ENCODE results near the gene CRELD1. TPM values are rescaled to one million over a fixed set of nuclear protein-coding genes. Genes with fewer than 3 reads are reported as not detected.

The CRELD1 gene
- total and polyA plus RNA-seq, 2 of the 13 experiments (the other 11 are each of a cell fraction or from before 2014, with no cell fraction given) = 27.1 to 61.9 TPM

DNA sequence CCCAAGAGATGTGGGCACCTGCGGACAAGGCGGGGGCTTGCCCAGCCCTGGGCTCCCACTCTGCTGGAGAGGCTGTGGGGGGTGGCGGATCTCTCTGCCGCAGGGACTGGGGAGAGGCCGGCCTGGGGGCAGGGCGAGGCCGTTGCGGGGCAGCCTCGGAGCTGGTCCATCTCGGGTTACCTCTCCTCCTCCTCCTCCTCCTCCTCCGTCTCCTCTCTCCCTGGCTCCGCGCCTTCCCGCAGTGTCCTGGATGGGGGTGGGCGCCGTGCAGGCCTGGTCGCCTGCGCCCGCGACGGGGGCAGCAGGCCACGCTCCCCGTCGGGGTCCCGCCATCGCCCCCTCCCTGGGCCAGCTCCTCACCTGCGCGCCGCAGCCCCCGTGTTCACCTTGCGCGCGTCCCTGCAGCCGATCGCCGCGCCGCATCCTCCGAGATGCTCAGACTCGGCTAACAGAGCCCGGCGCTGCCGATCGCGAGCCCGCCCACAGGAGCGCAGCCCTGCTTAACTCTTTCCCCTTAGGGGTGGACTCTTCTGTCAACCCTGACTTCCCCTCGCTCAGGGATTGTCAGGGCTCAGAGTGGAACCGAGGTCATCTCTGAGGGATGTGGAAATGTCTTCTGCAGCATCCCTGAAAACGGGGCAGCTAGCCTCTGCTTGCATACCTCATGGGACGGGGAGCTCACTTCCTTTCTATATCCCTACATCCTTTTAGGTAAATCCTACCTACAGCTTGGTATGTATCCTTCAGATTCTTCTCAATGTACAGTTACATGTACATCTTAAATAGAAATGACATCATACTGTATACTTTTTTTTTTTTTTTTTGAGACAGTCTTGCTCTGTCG is 18.6 kb downstream of the CRELD1 start, which contains the start of gene PRRT3 (continued):
- peak; percentile 12 for TF ChIP-seq ZFP36 (IDR thresholded peaks at IDR 0.05; ENCODE audit: borderline replicate concordance, low read depth, low read length, partially characterized antibody)
- no peak for TF ChIP-seq STAG1 (CRISPR knock-in tag; IDR thresholded peaks at IDR 0.05)
- TF ChIP-seq ELF4 (CRISPR knock-in tag; IDR thresholded peaks at IDR 0.05; ENCODE audit: borderline replicate concordance) = no peak
- TF ChIP-seq ZFP36L1 (CRISPR knock-in tag; IDR thresholded peaks at IDR 0.05) = no peak
- TF ChIP-seq, protein P1, sequence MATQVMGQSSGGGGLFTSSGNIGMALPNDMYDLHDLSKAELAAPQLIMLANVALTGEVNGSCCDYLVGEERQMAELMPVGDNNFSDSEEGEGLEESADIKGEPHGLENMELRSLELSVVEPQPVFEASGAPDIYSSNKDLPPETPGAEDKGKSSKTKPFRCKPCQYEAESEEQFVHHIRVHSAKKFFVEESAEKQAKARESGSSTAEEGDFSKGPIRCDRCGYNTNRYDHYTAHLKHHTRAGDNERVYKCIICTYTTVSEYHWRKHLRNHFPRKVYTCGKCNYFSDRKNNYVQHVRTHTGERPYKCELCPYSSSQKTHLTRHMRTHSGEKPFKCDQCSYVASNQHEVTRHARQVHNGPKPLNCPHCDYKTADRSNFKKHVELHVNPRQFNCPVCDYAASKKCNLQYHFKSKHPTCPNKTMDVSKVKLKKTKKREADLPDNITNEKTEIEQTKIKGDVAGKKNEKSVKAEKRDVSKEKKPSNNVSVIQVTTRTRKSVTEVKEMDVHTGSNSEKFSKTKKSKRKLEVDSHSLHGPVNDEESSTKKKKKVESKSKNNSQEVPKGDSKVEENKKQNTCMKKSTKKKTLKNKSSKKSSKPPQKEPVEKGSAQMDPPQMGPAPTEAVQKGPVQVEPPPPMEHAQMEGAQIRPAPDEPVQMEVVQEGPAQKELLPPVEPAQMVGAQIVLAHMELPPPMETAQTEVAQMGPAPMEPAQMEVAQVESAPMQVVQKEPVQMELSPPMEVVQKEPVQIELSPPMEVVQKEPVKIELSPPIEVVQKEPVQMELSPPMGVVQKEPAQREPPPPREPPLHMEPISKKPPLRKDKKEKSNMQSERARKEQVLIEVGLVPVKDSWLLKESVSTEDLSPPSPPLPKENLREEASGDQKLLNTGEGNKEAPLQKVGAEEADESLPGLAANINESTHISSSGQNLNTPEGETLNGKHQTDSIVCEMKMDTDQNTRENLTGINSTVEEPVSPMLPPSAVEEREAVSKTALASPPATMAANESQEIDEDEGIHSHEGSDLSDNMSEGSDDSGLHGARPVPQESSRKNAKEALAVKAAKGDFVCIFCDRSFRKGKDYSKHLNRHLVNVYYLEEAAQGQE (IDR thresholded peaks at IDR 0.05; ENCODE audit: borderline replicate concordance in 1 of 2, low read depth in 1 of 2, low read length in 2 of 2) = no peak
- no peak for TF ChIP-seq ZNF205 (CRISPR knock-in tag; IDR thresholded peaks at IDR 0.05)
- no peak for TF ChIP-seq ATF7-NPFF (CRISPR knock-in tag; IDR thresholded peaks at IDR 0.05; ENCODE audit: low read depth)
- TF ChIP-seq KLF16 (CRISPR knock-in tag; IDR thresholded peaks at IDR 0.05) = no peak
- no peak for TF ChIP-seq ZNF607 (CRISPR knock-in tag; IDR thresholded peaks at IDR 0.05; ENCODE audit: borderline replicate concordance)
- TF ChIP-seq, protein P2, sequence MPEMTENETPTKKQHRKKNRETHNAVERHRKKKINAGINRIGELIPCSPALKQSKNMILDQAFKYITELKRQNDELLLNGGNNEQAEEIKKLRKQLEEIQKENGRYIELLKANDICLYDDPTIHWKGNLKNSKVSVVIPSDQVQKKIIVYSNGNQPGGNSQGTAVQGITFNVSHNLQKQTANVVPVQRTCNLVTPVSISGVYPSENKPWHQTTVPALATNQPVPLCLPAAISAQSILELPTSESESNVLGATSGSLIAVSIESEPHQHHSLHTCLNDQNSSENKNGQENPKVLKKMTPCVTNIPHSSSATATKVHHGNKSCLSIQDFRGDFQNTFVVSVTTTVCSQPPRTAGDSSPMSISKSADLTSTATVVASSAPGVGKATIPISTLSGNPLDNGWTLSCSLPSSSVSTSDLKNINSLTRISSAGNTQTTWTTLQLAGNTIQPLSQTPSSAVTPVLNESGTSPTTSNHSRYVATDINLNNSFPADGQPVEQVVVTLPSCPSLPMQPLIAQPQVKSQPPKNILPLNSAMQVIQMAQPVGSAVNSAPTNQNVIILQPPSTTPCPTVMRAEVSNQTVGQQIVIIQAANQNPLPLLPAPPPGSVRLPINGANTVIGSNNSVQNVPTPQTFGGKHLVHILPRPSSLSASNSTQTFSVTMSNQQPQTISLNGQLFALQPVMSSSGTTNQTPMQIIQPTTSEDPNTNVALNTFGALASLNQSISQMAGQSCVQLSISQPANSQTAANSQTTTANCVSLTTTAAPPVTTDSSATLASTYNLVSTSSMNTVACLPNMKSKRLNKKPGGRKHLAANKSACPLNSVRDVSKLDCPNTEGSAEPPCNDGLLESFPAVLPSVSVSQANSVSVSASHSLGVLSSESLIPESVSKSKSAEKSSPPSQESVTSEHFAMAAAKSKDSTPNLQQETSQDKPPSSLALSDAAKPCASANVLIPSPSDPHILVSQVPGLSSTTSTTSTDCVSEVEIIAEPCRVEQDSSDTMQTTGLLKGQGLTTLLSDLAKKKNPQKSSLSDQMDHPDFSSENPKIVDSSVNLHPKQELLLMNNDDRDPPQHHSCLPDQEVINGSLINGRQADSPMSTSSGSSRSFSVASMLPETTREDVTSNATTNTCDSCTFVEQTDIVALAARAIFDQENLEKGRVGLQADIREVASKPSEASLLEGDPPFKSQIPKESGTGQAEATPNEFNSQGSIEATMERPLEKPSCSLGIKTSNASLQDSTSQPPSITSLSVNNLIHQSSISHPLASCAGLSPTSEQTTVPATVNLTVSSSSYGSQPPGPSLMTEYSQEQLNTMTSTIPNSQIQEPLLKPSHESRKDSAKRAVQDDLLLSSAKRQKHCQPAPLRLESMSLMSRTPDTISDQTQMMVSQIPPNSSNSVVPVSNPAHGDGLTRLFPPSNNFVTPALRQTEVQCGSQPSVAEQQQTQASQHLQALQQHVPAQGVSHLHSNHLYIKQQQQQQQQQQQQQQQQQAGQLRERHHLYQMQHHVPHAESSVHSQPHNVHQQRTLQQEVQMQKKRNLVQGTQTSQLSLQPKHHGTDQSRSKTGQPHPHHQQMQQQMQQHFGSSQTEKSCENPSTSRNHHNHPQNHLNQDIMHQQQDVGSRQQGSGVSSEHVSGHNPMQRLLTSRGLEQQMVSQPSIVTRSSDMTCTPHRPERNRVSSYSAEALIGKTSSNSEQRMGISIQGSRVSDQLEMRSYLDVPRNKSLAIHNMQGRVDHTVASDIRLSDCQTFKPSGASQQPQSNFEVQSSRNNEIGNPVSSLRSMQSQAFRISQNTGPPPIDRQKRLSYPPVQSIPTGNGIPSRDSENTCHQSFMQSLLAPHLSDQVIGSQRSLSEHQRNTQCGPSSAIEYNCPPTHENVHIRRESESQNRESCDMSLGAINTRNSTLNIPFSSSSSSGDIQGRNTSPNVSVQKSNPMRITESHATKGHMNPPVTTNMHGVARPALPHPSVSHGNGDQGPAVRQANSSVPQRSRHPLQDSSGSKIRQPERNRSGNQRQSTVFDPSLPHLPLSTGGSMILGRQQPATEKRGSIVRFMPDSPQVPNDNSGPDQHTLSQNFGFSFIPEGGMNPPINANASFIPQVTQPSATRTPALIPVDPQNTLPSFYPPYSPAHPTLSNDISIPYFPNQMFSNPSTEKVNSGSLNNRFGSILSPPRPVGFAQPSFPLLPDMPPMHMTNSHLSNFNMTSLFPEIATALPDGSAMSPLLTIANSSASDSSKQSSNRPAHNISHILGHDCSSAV (CRISPR knock-in tag; IDR thresholded peaks at IDR 0.05; ENCODE audit: borderline replicate concordance) = no peak
- TF ChIP-seq RBM39 (IDR thresholded peaks at IDR 0.05; ENCODE audit: low read depth, low read length, poor library complexity, severe bottlenecking) = no peak
- TF ChIP-seq, protein P3, sequence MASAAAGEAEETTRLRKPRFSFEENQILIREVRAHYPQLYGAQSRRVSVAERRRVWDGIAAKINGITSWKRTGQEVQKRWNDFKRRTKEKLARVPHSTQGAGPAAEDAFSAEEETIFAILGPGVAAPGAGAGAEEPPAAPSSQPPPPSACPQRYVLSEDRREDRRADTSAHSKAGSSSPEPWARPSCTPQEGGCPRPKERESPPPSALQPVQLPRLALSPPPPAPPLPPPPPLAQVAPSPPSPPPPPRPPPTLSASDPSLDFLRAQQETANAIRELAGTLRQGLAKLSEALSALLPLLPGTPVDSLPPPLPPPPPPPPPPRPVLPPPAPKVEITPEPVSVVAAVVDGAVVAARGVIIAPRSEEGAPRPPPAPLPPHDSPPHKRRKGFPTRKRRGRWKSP (CRISPR knock-in tag; IDR thresholded peaks at IDR 0.05) = no peak
- no peak for TF ChIP-seq KAT7 (CRISPR knock-in tag; IDR thresholded peaks at IDR 0.05; ENCODE audit: borderline replicate concordance)
